Muscle of arm (tissue), 12 donors: Measurements from ENCODE around the gene LPCAT3. TPM values are rescaled to one million over a fixed set of nuclear protein-coding genes. Genes with fewer than 3 reads are reported as not detected.
"Not testable (repeated sequence)": the region's sequence is repeated elsewhere in the genome, so short reads cannot be mapped to it uniquely, and the experiment has no call there.

ENCODE experiments used
- DNase-seq: peaks from one replicate; pipeline ENCODE4 v3.0.0-alpha.2; 2013
- polyA plus RNA-seq, 12 donors: library from polyadenylated mRNA; unstranded; fragments of 120-200 nt; gene quantifications; one replicate each; pipeline ENCODE4 v1.2.1, GENCODE V29; 2013; ENCODE audit not compliant: insufficient read length in 12 of 12

Gene LPCAT3
- polyA plus RNA-seq, 12 donors, result 16.1 to 29.3 (median 21.3) TPM; not detected in 1

DNA sequence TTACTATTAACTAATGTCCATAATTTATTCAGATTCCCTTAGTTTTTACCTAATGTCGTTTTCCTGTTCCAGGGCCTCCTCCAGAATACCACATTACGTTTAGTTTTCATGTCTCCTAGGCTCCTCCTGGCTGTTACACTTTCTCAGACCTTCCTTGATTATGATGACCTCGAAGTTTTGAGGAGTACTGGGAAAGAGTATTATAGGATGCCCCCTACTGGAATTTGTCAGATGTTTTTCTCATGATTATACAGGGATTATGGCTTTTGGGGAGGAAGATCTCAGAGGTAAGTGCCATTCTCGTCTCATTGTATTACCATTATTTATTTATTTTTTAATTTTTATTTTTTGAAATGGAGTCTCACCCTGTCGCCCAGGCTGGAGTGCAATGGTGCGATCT is 24.6 kb upstream of the LPCAT3 start:
- DNase-seq, result no peak

DNA sequence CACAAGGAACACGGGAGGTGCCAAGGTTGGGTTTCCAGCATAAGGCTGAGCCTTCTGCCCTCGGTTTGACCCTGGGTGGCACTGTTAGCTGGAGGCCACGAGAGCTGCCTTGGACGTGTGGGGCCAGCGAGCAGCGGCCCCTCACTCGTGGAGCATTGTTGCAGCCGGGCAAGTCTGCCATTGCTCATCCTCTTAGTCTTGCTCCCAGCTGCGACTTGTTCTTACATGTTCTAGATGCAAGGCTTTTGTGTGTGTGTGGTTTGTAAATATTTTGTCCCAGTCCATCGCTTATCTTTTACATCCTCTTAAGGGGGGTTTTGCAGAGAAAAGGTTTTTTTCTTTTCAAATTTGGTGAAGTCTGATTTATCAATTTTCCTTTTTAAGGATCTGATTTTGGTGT is 21.1 kb upstream of the LPCAT3 start:
- DNase-seq, result no peak

DNA sequence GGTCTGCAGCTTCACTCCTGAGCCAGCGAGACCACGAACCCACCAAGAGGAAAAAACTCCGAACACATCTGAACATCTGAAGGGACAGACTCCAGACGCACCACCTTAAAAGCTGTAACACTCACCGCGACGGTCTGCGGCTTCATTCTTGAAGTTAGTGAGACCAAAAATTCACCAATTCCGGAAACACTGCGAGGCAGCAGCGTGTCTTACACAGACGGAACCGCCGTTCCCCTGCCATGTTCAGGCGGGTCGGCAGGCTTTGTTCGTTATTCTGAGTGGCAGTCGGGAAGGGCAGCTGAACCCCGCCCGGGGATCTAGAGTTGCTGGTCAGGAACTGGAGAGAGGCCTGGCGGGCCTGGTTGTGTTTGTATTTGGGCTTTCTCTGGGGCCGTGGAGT is 20.3 kb upstream of the LPCAT3 start:
- DNase-seq, result no peak

DNA sequence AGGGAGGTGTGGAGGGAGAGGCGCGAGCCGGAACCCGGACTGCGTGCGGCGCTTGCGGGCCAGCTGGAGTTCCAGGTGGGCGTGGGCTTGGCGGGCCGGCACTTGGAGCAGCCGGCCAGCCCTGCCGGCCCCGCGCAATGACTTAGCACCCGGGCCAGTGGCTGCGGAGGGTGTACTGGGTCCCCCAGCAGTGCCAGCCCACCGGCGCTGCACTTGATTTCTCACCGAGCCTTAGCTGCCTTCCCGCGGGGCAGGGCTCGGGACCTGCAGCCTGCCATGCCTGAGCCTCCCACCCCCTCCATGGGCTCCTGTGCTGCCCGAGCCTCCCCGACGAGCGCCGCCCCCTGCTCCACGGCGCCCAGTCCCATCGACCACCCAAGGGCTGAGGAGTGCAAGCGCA is 19.1 kb upstream of the LPCAT3 start:
- not testable (repeated sequence) for DNase-seq

DNA sequence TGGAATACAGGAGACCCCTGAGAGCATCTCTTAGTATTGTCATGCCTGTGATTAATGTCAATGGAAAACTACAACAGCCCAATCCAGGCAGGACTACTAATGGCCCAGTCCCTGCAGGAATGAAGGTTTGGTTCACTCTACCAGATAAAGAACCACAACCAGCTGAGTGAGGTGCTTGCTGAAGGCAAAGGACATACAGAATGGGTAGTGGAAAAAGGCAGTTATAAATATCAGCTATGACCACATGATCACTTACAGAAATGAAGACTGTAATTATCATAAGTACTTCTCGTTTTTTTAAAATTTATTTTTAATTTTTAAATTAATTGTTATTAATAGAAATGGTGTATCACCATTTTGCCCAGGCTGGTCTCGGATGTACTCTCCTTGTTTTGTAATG is 17.2 kb upstream of the LPCAT3 start:
- DNase-seq, result no peak

DNA sequence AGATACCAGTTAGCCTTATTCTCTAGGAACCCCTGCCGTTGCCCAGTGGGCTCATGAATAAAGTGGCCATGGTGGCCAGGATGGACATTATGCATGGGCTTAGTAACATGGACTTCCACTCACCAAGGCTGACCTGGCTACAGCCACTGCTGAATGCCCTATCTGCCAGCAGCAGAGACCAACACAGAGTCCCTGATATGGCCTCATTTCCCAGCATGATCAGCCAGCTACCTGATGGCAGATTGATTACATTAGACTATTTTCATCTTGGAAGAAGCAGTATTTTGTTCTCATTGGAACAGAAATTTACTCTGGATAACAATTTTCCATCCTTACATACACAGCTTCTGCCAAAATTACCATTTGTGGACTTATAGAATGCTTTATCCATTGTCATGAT is 16.2 kb upstream of the LPCAT3 start:
- DNase-seq, result no peak

DNA sequence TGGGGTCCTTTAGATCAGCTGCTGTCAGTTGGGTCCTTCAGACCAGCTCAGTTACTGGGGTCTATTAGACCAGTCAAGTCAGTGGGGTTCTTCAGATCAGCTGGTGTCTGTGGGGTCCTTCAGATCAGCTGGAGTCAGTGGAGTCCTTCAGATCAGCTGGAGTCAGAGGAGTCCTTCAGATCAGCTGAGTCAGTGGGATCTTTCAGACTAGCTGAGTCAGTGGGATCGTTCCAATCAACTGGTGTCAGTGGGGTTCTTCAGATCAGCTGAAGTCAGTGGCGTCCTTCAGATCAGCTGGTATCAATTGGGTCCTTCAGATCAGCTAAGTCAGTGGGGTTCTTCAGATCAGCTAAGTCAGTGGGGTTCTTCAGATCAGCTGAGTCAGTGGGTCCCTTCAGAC is 14.7 kb upstream of the LPCAT3 start:
- no peak for DNase-seq

DNA sequence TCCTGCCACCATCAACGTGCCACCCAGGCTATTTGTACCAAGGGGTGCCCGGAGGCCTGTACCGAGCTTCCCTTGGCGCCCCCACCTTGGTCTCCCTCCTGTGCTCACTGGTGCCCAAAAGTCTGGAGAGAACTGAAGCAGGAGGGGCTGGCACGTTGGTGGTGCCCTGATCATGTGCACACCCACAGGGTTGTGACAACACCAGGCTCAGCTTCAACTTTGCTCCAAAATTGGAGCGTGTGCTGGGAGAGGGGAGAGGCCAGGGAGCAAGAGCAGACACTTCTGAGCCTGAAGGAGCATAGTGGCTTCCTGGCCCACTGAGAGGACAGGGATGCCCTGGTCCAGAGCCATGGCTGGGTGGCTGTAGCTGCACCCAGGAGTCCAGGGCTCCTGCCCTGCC is 13.0 kb upstream of the LPCAT3 start:
- no peak for DNase-seq

DNA sequence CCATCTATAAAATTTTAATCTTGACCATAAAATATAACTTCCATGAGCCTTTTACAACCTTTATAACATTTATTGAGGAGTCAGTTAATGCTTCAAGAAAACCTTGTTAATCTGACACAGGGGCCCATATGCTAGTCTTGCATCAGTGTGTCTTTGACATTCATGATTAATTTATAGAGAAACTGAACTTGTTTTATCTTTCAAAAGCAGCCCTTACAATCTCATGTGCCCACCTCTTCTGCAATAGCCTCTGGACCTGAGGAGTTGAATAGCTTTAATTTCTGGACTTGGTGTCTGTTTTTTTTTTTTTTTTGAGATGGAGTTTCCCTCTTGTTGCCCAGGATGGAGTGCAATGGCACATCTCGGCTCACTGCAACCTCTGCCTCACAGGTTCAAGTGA is 8.6 kb upstream of the LPCAT3 start:
- no peak for DNase-seq

DNA sequence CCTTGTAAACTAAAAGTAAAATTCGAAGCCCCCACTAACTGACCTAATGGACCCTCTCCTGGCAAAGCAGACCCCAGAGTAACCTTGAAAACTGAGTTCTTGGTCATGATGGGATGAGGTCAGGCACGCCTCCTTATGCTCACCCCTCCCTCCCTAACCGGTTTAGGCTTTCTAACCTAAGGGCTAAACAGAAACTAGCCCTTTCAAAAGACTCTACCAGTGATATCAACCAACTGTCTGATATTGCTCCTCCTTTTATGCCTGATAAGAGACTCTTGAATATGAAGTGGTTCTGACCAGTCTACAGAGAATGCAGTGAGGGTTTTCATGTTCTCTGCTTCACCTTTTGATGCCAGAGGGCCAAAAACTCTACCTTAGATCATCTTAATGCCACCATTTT is 4.8 kb upstream of the LPCAT3 start:
- DNase-seq, result no peak

DNA sequence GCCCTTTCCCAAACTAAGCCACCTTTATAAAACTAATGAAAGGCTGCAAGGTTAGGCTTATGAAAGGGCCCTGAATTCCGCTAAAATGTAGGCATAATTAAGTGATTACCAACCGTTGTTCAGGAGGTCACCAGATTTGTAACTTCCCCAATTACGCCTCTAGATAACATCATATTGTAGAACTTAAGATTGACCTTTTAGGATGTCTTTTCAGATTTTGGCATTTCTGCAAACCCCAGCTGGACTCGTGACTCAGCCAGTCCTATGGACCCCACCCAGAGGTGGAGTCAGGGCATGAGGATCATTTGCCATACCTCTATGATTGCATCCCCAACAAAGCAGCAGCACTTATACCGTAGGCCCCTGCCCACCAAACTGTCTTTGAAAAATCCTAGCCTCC is 3.7 kb upstream of the LPCAT3 start:
- DNase-seq, result no peak

DNA sequence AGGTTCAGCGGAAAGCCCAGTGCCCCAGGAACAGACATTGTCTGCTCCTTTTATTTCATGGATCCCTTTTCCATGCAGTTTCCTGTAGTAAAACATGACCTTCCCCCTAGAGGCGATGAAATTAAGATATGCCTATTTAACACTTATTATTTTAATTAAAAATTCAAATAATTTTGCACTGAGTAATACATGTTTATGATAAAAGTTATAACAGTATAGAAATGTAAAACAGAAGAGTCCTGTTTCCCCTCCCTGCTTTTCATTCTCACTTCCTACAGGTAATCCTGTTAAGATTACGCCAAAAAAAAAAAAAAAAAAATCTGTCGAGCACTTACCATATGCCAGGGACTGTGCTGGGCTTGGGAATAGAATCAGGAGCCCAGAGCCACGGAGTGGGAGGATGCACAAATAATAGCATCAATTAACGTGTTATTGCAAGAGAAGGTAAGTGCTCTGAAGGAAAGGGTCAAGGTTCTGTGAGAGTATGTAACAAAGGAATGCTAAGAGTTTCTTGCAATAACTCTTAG is 830 bp upstream of the LPCAT3 start:
- DNase-seq, result no peak

DNA sequence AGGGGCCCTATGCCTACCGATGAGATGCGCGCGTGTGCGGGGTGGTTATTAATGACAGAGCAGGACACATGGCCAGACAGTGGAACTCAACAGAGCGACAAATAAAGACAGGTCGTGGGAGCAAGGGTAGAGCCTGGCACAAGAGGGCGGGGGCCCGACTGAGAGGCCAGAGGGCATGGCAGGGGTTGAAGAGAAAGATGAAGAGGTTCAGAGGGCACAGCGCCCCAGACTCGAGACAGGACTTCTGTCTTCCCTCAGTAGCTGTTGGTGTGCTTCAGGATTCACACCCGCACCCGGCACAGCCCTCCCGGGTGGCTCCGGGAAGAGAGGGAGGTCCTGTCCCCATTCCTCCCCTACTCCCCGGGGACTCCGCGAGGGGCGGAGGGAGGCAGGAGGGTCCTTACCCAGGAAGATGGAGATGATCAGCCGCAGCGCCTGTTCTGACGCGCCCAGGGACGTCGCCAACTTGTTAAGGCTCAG is 366 bp downstream of the LPCAT3 start:
- peak; percentile 14 for DNase-seq

DNA sequence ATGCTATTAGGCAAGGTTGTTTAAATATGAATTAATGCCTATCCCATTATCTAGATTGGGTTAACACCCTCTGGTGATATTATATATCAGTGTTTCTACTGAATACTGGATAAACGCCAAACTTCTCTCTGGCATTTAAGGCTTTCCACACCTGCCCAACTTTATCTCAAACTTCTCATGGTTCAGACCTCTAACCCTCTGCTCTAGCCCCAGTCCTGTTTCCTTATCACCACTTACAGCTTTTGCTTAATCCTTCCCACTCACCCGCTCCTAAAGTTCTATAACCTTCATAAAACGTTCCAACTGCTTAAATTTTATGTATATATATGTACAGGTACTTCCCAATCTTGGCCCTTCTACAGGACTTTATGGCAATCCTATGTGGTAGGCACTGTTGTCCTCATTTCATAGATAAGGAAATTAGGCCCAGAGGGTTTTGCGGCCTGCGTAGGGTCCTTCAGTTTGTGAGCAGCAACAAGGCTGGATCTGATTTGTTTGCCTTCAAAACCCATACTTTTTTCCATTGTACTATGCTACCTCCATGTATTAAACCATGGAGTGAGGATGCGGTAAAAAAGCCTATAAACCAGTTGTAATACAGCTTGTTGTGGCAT is 1.2 kb downstream of the LPCAT3 start:
- DNase-seq, result no peak

DNA sequence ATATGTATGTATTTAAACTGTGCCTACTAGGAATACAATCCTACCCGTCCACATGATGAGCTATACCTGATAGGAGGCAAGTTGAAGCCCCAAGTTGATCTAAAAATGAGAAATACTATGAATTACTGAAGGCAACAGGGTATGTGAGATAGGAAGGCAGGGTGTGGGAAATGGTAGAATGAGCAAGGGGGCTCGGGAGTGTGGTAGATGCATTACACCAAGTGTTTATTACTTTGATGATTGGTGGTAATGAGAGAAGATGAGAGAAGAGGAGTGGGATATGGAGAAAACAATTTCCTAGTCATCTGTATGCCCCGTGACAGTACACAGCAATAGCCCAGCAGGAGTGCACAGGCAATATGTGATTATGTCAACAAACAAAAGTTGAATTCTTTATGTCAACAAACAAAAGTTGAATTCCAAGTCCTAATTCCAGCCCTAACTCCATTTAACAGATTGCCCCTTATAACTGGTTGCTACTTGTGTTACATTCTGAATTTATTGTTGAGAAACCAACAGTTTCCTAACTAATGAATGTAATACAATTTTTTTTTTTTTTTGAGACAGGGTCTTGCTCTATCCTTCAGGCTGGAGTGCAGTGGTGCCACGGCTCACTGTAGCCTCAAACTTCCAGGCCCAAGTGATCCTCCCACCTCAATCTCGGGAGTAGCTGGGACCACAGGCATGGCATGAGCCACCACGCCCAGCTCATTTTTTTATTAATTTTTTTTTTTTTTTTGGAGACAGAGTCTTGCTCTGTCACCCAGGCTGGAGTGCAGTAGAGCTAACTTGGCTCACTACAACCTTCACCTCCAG is 2.5 kb downstream of the LPCAT3 start:
- no peak for DNase-seq

DNA sequence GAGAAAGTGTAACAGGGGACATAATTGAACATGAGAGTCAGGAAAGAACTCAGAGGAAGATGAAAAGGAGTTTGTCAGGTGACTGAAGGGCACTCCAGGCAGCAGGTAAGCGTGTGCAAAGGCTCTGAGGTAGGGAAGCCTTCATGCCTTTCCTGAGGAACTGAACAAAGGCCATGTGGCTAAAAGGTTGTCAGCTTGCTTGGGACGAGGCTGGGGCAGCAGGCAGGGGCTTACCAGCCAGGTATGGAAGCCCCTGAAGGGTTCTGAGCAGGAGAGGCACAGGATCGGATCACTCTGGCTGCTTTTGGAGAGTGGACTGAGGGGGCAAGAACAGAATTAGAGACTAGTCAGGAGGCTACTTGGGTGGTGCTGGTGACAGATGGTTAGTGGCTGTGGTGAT is 5.2 kb downstream of the LPCAT3 start:
- no peak for DNase-seq

DNA sequence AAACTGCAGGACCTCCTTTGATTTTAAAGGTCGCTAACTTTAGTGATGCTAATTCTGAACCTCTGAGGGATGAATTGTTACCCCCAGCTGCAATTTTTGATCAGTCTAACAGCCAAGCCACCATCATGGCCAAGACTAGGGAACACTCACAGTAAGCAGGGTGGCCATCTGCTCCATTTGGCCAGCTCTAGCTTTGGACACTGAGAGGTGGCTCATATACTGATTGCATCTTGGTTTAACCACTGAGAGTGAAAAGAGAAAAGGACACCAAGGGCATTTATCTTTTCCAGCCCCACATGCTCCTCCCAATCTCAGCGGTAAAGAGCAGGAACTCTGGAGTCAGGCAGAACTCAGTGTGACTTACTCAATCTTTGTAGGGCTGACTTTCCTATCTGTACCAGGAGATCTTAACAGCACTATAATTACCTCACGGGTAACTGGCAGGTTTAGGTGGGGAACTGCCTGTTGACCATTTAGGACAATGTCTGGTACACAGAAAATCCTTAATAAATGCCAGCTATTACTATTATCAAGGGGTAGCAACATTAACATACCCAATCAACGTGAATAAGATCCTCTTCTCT is 6.2 kb downstream of the LPCAT3 start:
- no peak for DNase-seq

DNA sequence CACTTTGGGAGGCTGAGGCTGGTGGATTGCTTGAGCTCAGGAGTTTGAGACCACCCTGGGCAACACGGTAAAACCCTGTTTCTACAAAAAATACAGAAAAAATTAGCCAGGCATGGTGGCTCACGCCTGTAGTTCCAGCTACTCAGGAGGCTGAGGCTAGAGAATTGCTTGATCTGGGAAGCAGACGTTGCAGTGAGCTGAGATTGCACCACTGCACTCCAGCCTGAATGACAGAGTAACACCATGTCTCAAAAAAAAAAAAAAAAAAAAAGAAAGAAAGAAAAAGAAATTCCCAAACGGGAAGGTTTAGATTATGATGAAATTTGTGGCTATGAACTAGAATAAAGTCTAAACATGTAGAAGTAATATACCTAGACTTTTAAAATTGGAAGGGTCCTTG is 6.9 kb downstream of the LPCAT3 start:
- DNase-seq, result not testable (repeated sequence)

DNA sequence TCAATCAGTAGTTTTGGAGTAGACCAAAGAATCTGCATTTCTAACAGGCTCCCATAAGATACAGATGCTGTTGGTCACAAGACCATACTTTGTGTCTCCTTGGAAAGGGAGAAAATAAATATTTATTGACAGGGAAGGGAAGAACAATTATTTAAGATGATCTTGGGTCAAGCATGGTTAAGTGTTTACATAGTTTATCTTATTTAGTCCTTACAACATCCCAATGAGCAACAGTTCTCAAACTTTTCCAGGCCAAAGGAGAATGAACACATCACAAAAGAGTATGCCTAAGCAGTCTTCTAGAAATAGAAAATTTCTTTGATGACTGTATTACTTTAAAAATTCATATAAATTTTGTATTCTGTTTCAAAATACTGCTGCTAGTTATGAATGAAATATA is 8.8 kb downstream of the LPCAT3 start:
- DNase-seq, result no peak

DNA sequence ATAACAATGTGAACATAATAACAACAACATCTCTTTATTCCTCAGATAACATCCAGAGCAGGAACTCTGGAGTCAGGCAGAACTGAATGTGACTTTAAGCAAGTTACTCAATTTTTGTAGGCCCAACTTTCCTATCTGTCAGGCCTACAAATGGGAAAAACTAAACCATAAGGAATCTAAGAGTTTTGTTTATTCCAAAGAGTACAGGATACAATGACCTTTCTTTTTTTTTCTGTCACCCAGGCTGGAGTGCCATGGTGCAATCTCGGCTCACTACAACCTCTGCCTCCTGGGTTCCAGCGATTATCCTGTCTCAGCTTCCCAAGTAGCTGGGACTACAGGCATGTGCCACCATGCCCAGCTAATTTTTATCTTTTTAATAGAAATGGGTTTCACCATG is 9.4 kb downstream of the LPCAT3 start:
- no peak for DNase-seq

DNA sequence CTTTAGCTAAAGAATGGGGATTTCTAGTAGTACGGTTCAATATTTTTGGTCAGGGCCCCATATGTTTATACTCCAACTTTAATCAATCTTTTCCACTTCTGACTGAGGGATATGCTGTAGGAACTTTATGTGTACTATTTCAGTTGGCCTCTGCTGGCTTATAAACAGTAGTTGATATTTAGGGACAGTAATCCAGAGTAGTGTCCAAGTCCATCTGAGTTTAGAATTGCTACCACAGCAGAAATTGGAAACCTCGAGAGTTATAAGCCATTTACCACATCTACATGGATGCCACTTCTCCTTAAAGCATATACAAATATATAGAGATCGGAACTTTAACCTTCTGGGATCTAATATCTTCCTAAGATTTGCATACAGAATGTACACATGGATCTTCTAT is 11.6 kb downstream of the LPCAT3 start:
- no peak for DNase-seq

DNA sequence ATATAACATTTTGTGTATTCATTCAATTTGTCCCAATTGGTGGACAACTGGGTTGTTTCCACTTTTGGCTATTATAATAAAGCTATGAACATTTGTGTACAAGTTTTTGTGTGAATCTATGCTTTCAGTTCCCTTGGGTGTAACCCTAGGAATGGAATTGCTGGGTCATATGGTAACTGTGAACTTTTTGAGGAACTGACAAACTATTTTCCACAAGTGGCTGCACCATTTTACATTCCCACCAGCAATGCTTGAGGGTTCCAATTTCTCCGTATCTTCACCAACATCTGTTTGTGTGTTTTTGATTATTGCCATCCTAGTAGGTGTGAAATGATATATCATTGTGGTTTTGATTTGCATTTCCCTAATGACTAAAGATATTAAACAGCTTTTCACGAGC is 13.0 kb downstream of the LPCAT3 start:
- DNase-seq, result no peak

DNA sequence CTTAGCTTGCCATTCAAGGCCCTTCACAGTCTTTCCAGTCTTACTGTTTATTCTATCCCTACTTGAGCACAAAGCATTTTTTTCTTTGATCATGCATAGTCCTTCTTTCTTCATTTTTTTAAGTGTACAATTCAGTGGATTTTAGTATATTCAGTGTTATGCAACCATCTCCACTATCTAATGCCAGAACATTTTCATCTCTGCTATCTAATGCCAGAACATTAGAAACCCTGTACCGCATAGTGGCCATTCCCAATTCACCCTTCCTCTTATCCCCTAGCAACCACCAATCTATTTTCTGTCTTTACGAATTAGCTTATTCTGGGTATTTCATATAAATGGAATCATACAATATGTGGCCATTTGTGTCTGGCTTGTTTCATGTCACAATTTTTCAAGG is 13.4 kb downstream of the LPCAT3 start:
- DNase-seq, result no peak
